Esophagus muscularis mucosa (tissue), 3 donors: ENCODE measurements around the gene SIRPA.

Source experiments
- POLR2A ChIP-seq: fragments of 450-650 bp; IDR thresholded peaks from one replicate; pipeline ENCODE4 v1.6.1; 2017; ENCODE audit warnings: antibody characterized with exemption, moderate library complexity, mild to moderate bottlenecking, low read depth
- TF ChIP-seq, protein P1 (sequence below), 3 experiments: fragments of 200-600 bp in 2 of 3; fragments of 450-650 bp in 1 of 3; sonication (generic) in 2 of 3; IDR thresholded peaks; one replicate each; pipeline ENCODE4 v1.5.1; 2017 to 2019; ENCODE audit warnings: antibody characterized with exemption in 3 of 3, mild to moderate bottlenecking in 2 of 3, moderate library complexity in 1 of 3

DNA sequence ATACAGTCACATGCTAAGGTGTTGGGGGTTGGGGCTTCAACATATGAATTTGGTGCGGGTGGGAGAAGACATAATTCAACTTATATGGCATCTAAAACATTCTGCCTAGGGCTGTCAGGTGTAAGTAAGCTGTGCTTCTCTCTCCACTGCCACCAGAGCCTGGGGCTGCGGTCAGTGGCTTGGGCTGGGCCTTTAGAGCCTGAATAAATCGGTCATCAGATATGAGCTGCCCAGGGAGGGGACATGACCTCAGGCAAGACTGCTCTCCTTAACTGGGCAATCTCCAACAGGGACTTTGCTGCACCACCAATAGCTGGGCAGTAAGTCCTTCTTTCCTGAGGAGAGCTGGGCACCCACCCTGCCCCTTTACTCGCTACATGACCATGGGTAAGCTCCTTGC lies 24.9 kb upstream of the SIRPA start:
- TF ChIP-seq, protein P1, sequence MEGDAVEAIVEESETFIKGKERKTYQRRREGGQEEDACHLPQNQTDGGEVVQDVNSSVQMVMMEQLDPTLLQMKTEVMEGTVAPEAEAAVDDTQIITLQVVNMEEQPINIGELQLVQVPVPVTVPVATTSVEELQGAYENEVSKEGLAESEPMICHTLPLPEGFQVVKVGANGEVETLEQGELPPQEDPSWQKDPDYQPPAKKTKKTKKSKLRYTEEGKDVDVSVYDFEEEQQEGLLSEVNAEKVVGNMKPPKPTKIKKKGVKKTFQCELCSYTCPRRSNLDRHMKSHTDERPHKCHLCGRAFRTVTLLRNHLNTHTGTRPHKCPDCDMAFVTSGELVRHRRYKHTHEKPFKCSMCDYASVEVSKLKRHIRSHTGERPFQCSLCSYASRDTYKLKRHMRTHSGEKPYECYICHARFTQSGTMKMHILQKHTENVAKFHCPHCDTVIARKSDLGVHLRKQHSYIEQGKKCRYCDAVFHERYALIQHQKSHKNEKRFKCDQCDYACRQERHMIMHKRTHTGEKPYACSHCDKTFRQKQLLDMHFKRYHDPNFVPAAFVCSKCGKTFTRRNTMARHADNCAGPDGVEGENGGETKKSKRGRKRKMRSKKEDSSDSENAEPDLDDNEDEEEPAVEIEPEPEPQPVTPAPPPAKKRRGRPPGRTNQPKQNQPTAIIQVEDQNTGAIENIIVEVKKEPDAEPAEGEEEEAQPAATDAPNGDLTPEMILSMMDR (IDR thresholded peaks at IDR 0.05), result no peak
- no peak for TF ChIP-seq POLR2A
